ENCODE data around the gene TMCC3. TPM values are rescaled to one million over a fixed set of nuclear protein-coding genes. Genes with fewer than 3 reads are reported as not detected.
"Not testable (repeated sequence)": the region's sequence is repeated elsewhere in the genome, so short reads cannot be mapped to it uniquely, and the experiment has no call there.

Gene TMCC3
- total and polyA plus RNA-seq, 5 experiments from 2014 or later = 0.18 to 5.7 (median 0.71) TPM; not detected in 2

- Mint-ChIP-seq H3K27me3 (peaks cover 3 to 25% (median 19%) of the 10 kb centered on the region in 5 donors), H3K9me3 (peaks cover 0 to 25% (median 8%) of the 10 kb centered on the region in 9 donors), H3K4me1 (peaks cover 0 to 8% (median 0%) of the 10 kb centered on the region in 4 donors), H3K27ac (no peak overlapping the region), H3K4me3 (no peak overlapping the region), H3K36me3 (peaks cover 2 to 5% (median 4%) of the 10 kb centered on the region in 3 donors)
- ATAC-seq = no peak
- no peak for DNase-seq
- POLR2A ChIA-PET = no interaction called here
These were observed 46.0 kb downstream of the TMCC3 start for GRCh38 chr12:94604366-94604698.

GRCh38 chr12:94603434-94604365, 46.7 kb downstream of the TMCC3 start:
- POLR2A ChIA-PET = no interaction called here

GRCh38 chr12:94602024-94602423, 48.3 kb downstream of the TMCC3 start:
- H3K4me3 Mint-ChIP-seq = no peak overlapping the region
- DNase-seq = no peak
- H3K36me3 Mint-ChIP-seq = peaks cover 1 to 3% (median 2%) of the 10 kb centered on the region in 3 donors
- no peak overlapping the region for H3K27ac Mint-ChIP-seq
- ATAC-seq = no peak
- peaks cover 3 to 15% (median 9%) of the 10 kb centered on the region in 5 donors for H3K27me3 Mint-ChIP-seq
- peaks cover 0 to 17% (median 6%) of the 10 kb centered on the region in 9 donors for H3K9me3 Mint-ChIP-seq
- H3K4me1 Mint-ChIP-seq = peaks cover 0 to 8% (median 0%) of the 10 kb centered on the region in 4 donors
- POLR2A ChIA-PET = interaction anchor here (0.7 kb wide), 1 partner anchor 229 kb away, joined by 4 read pairs; no protein-coding TSS in a partner anchor

More at GRCh38 chr12:94603434-94604365, 46.7 kb downstream of the TMCC3 start:
- ATAC-seq = peak in 1 of 2 donors; percentile 52
- peaks cover 3 to 24% (median 16%) of the 10 kb centered on the region in 5 donors for H3K27me3 Mint-ChIP-seq
- peaks cover 0 to 25% (median 8%) of the 10 kb centered on the region in 9 donors for H3K9me3 Mint-ChIP-seq
- H3K36me3 Mint-ChIP-seq = peaks cover 2 to 5% (median 4%) of the 10 kb centered on the region in 3 donors
- no peak overlapping the region for H3K27ac Mint-ChIP-seq
- H3K4me1 Mint-ChIP-seq = peaks cover 0 to 8% (median 0%) of the 10 kb centered on the region in 4 donors
- no peak overlapping the region for H3K4me3 Mint-ChIP-seq
- DNase-seq = peak in 9 of 10 donors; percentile 5 to 66 (median 26)

GRCh38 chr12:94601307-94601706, 49.0 kb downstream of the TMCC3 start:
- DNase-seq, H3K36me3 Mint-ChIP-seq, H3K4me1 Mint-ChIP-seq, H3K9me3 Mint-ChIP-seq, H3K27ac Mint-ChIP-seq, H3K4me3 Mint-ChIP-seq, ATAC-seq: not testable (repeated sequence)
- POLR2A ChIA-PET = interaction anchor here (0.7 kb wide), 1 partner anchor 230 kb away, joined by 4 read pairs; no protein-coding TSS in a partner anchor
- peaks cover 3 to 13% (median 9%) of the 10 kb centered on the region in 5 donors for H3K27me3 Mint-ChIP-seq

GRCh38 chr12:94599189-94599588, 51.2 kb downstream of the TMCC3 start:
- POLR2A ChIA-PET = no interaction called here
- Mint-ChIP-seq H3K27me3 (peaks cover 0 to 6% (median 3%) of the 10 kb centered on the region in 5 donors), H3K9me3 (no peaks in the 10 kb centered on the region), H3K27ac (no peak overlapping the region), H3K36me3 (no peaks in the 10 kb centered on the region), H3K4me1 (peaks cover 0 to 8% (median 0%) of the 10 kb centered on the region in 4 donors), H3K4me3 (no peak overlapping the region)
- DNase-seq (no peak), ATAC-seq (no peak)

- peaks cover 0 to 7% (median 0%) of the 10 kb centered on the region in 4 donors for H3K4me1 Mint-ChIP-seq
- POLR2A ChIA-PET = no interaction called here
- no peak for ATAC-seq
- no peak overlapping the region for H3K4me3 Mint-ChIP-seq
- peaks cover 0 to 6% (median 3%) of the 10 kb centered on the region in 5 donors for H3K27me3 Mint-ChIP-seq
- H3K36me3 Mint-ChIP-seq = no peaks in the 10 kb centered on the region
- no peak overlapping the region for H3K27ac Mint-ChIP-seq
- DNase-seq = no peak
- no peaks in the 10 kb centered on the region for H3K9me3 Mint-ChIP-seq
These were observed 53.1 kb downstream of the TMCC3 start for GRCh38 chr12:94597268-94597667.

- Mint-ChIP-seq H3K27ac (no peak overlapping the region), H3K27me3 (peaks cover 0 to 6% (median 3%) of the 10 kb centered on the region in 5 donors), H3K9me3 (no peaks in the 10 kb centered on the region), H3K36me3 (no peaks in the 10 kb centered on the region), H3K4me1 (peaks cover 0 to 4% (median 0%) of the 10 kb centered on the region in 4 donors), H3K4me3 (no peak overlapping the region)
- DNase-seq (no peak), ATAC-seq (no peak)
- POLR2A ChIA-PET = no interaction called here
These were observed 53.8 kb downstream of the TMCC3 start for GRCh38 chr12:94596596-94596995.

- no peak overlapping the region for H3K4me3 Mint-ChIP-seq
- POLR2A ChIA-PET = no interaction called here
- no peak overlapping the region for H3K27ac Mint-ChIP-seq
- ATAC-seq (no peak), DNase-seq (no peak)
- no peaks in the 10 kb centered on the region for H3K9me3 Mint-ChIP-seq
- H3K36me3 Mint-ChIP-seq = no peaks in the 10 kb centered on the region
- H3K4me1 Mint-ChIP-seq = peaks cover 0 to 4% (median 0%) of the 10 kb centered on the region in 4 donors
- H3K27me3 Mint-ChIP-seq = peaks cover 0 to 7% (median 4%) of the 10 kb centered on the region in 5 donors
These were observed 55.2 kb downstream of the TMCC3 start for GRCh38 chr12:94595152-94595551.

- ATAC-seq (no peak), DNase-seq (no peak)
- peaks cover 0 to 7% (median 3%) of the 10 kb centered on the region in 5 donors for H3K27me3 Mint-ChIP-seq
- peaks cover 0 to 4% (median 0%) of the 10 kb centered on the region in 4 donors for H3K4me1 Mint-ChIP-seq
- H3K36me3 Mint-ChIP-seq = no peaks in the 10 kb centered on the region
- no peak overlapping the region for H3K27ac Mint-ChIP-seq
- H3K4me3 Mint-ChIP-seq = no peak overlapping the region
- no peaks in the 10 kb centered on the region for H3K9me3 Mint-ChIP-seq
- POLR2A ChIA-PET = no interaction called here
These were observed 55.9 kb downstream of the TMCC3 start for GRCh38 chr12:94594443-94594825.

GRCh38 chr12:94593822-94594442, 56.4 kb downstream of the TMCC3 start:
- no peak overlapping the region for H3K27ac Mint-ChIP-seq
- POLR2A ChIA-PET = no interaction called here
- DNase-seq = no peak

GRCh38 chr12:94592723-94593122, 57.6 kb downstream of the TMCC3 start:
- ATAC-seq, H3K9me3 Mint-ChIP-seq, H3K36me3 Mint-ChIP-seq, H3K4me3 Mint-ChIP-seq, H3K4me1 Mint-ChIP-seq, H3K27me3 Mint-ChIP-seq, H3K27ac Mint-ChIP-seq, DNase-seq: not testable (repeated sequence)
- POLR2A ChIA-PET = interaction anchor here (0.7 kb wide), 1 partner anchor 230 kb away, joined by 3 read pairs; no protein-coding TSS in a partner anchor

More at GRCh38 chr12:94593822-94594442, 56.4 kb downstream of the TMCC3 start:
- H3K27me3 Mint-ChIP-seq = peaks cover 0 to 7% (median 3%) of the 10 kb centered on the region in 5 donors
- H3K9me3 Mint-ChIP-seq = no peaks in the 10 kb centered on the region
- H3K4me1 Mint-ChIP-seq = peaks cover 0 to 4% (median 0%) of the 10 kb centered on the region in 4 donors
- no peak for ATAC-seq
- H3K4me3 Mint-ChIP-seq = no peak overlapping the region
- no peaks in the 10 kb centered on the region for H3K36me3 Mint-ChIP-seq

- H3K27me3 Mint-ChIP-seq = peaks cover 0 to 7% (median 3%) of the 10 kb centered on the region in 5 donors
- H3K4me1 Mint-ChIP-seq = peaks cover 0 to 4% (median 0%) of the 10 kb centered on the region in 4 donors
- DNase-seq (no peak), ATAC-seq (no peak)
- H3K4me3 Mint-ChIP-seq = no peak overlapping the region
- H3K27ac Mint-ChIP-seq = no peak overlapping the region
- no peaks in the 10 kb centered on the region for H3K9me3 Mint-ChIP-seq
- no peaks in the 10 kb centered on the region for H3K36me3 Mint-ChIP-seq
- POLR2A ChIA-PET = no interaction called here
These were observed 58.3 kb downstream of the TMCC3 start for GRCh38 chr12:94592080-94592479.

GRCh38 chr12:94590428-94590827, 59.9 kb downstream of the TMCC3 start:
- Mint-ChIP-seq H3K36me3 (no peaks in the 10 kb centered on the region), H3K27ac (no peak overlapping the region), H3K27me3 (peaks cover 0 to 7% (median 3%) of the 10 kb centered on the region in 5 donors), H3K9me3 (no peaks in the 10 kb centered on the region), H3K4me1 (peaks cover 4 to 11% (median 5%) of the 10 kb centered on the region in 4 donors), H3K4me3 (no peak overlapping the region)
- ATAC-seq (no peak), DNase-seq (no peak)
- POLR2A ChIA-PET = no interaction called here

Data from naive thymus-derived CD8-positive, alpha-beta T cell (primary cell).